ENCODE results near the gene PRAC2. TPM values are rescaled to one million over a fixed set of nuclear protein-coding genes. Genes with fewer than 3 reads are reported as not detected.

The PRAC2 gene
- not detected in 5 replicates for total RNA-seq (2022; extraction: Qiagen RNA extraction; ENCODE audit: low read depth)

GRCh38 chr17:48722915-48723422, at the start of gene PRAC2:
Gene PRAC2 (plus strand): TSS chr17:48723185. CDS start chr17:48724411, 1,226 bp downstream.

GRCh38 chr17:48722201-48722907, 631 bp upstream of the PRAC2 start, which contains the start of gene PRAC1:
Gene PRAC1 (minus strand): TSS chr17:48722518. CDS start chr17:48722392, 126 bp downstream.

GRCh38 chr17:48728232-48729231, 5.5 kb downstream of the PRAC2 start, which contains the start of gene HOXB13:
Gene HOXB13 (minus strand): TSS chr17:48728750. CDS start chr17:48728593, 157 bp downstream.

Other genes with a start within 250 kb of the PRAC2 start
- not detected in 5 replicates for gene HOXB1, start 192.2 kb upstream of the PRAC2 start, total RNA-seq (2022; extraction: Qiagen RNA extraction; ENCODE audit: low read depth)
- 0.43 to 0.74 TPM (median 0.70 TPM) in 5 replicates for gene HOXB2, start 178.1 kb upstream of the PRAC2 start, total RNA-seq (2022; extraction: Qiagen RNA extraction; ENCODE audit: low read depth)
- gene HOXB4, start 144.8 kb upstream of the PRAC2 start, total RNA-seq (2022; extraction: Qiagen RNA extraction; ENCODE audit: low read depth) = 0.08 to 0.18 TPM (median 0.16 TPM) in 5 replicates
- 4.6 to 5.8 TPM (median 5.5 TPM) in 5 replicates for gene HOXB3, start 132.9 kb upstream of the PRAC2 start, total RNA-seq (2022; extraction: Qiagen RNA extraction; ENCODE audit: low read depth)
- gene HOXB5, start 129.4 kb upstream of the PRAC2 start, total RNA-seq (2022; extraction: Qiagen RNA extraction; ENCODE audit: low read depth) = 1.2 to 3.3 TPM (median 2.4 TPM) in 5 replicates
- 4.7 to 7.8 TPM (median 7.0 TPM) in 5 replicates for gene HOXB6, start 118.2 kb upstream of the PRAC2 start, total RNA-seq (2022; extraction: Qiagen RNA extraction; ENCODE audit: low read depth)
- 27.0 to 35.8 TPM (median 31.6 TPM) in 5 replicates for gene HOXB7, start 112.2 kb upstream of the PRAC2 start, total RNA-seq (2022; extraction: Qiagen RNA extraction; ENCODE audit: low read depth)
- 6.1 to 9.0 TPM (median 7.9 TPM) in 5 replicates for gene HOXB8, start 107.9 kb upstream of the PRAC2 start, total RNA-seq (2022; extraction: Qiagen RNA extraction; ENCODE audit: low read depth)
- 8.1 to 10.1 TPM (median 8.4 TPM) in 5 replicates for gene HOXB9, start 96.8 kb upstream of the PRAC2 start, total RNA-seq (2022; extraction: Qiagen RNA extraction; ENCODE audit: low read depth)
- not detected in 5 replicates for gene PRAC1, start 667 bp upstream of the PRAC2 start, total RNA-seq (2022; extraction: Qiagen RNA extraction; ENCODE audit: low read depth)
- 1.7 to 2.7 TPM (median 2.3 TPM) in 5 replicates for gene HOXB13, start 5.6 kb downstream of the PRAC2 start, total RNA-seq (2022; extraction: Qiagen RNA extraction; ENCODE audit: low read depth)
- gene TTLL6, start 94.0 kb downstream of the PRAC2 start, total RNA-seq (2022; extraction: Qiagen RNA extraction; ENCODE audit: low read depth) = 0.50 to 0.60 TPM (median 0.56 TPM) in 5 replicates
- gene CALCOCO2, start 107.8 kb downstream of the PRAC2 start, total RNA-seq (2022; extraction: Qiagen RNA extraction; ENCODE audit: low read depth) = 64.9 to 77.4 TPM (median 68.9 TPM) in 5 replicates
- 498 to 723 TPM (median 555 TPM) in 5 replicates for gene ATP5MC1, start 169.6 kb downstream of the PRAC2 start, total RNA-seq (2022; extraction: Qiagen RNA extraction; ENCODE audit: low read depth)
- 125 to 133 TPM (median 130 TPM) in 5 replicates for gene UBE2Z, start 185.2 kb downstream of the PRAC2 start, total RNA-seq (2022; extraction: Qiagen RNA extraction; ENCODE audit: low read depth)
- 271 to 317 TPM (median 289 TPM) in 5 replicates for gene SNF8, start 221.7 kb downstream of the PRAC2 start, total RNA-seq (2022; extraction: Qiagen RNA extraction; ENCODE audit: low read depth)
- gene GIP, start 245.4 kb downstream of the PRAC2 start, total RNA-seq (2022; extraction: Qiagen RNA extraction; ENCODE audit: low read depth) = 2.9 to 4.4 TPM (median 3.8 TPM) in 5 replicates

Data from A549 treated with DMSO at 1 μM for 4 hours (cell line).